T-cell (primary cell): ENCODE data around the gene XXYLT1. TPM values are rescaled to one million over a fixed set of nuclear protein-coding genes. Genes with fewer than 3 reads are reported as not detected.

Experiments used
- ATAC-seq, 4 experiments: fragments of 200-7000 bp in 3 of 4; fragments of 150-1000 bp in 1 of 4; cut with Tn5 transposase; replicated peaks in 1 of 4; 1 replicate in 3 of 4; 2 replicates in 1 of 4; pipeline ENCODE4 v1.10.0; 2021; ENCODE audit warnings: moderate library complexity in 3 of 4, mild to moderate bottlenecking in 2 of 4, moderate number of reproducible peaks in 1 of 4
- CTCF ChIA-PET, 2 donors: fragments of 300-600 bp; sonication (Branson Sonifier 250); formaldehyde crosslinking; loops; one replicate each; lab custom pipeline; 2022; ENCODE audit warnings: antibody characterized with exemption in 2 of 2; lab: Charles Lee
- POLR2A ChIA-PET, 2 donors: fragments of 300-600 bp; sonication (Branson Sonifier 250); formaldehyde crosslinking; loops; one replicate each; lab custom pipeline; 2022; ENCODE audit warnings: antibody characterized with exemption in 2 of 2; lab: Charles Lee
- DNase-seq, 35 experiments: peaks; one replicate each; pipeline versions ENCODE4 v3.0.0 to v3.0.0-alpha.2; 2013 to 2023
- H3K27ac ChIP-seq: one replicate; pipeline ENCODE4 v1.5.1; 2013; ENCODE audit warnings: low read length
- H3K27me3 ChIP-seq, 2 experiments: replicated peaks in 1 of 2; 1 replicate in 1 of 2; 2 replicates in 1 of 2; pipeline versions ENCODE4 v1.6.1 to v1.7.0; 2013; ENCODE audit warnings: low read length in 1 of 2, mixed read lengths in 1 of 2; ENCODE audit not compliant: control insufficient read depth in 2 of 2, insufficient read depth in 2 of 2; ENCODE audit errors: extremely low read depth in 1 of 2
- H3K36me3 ChIP-seq, 2 donors: 1 replicate in 1 of 2; 2 replicates in 1 of 2; pipeline versions ENCODE4 v1.6.1 to v1.7.0; 2013; ENCODE audit warnings: low read length in 1 of 2; ENCODE audit not compliant: control insufficient read depth in 2 of 2, insufficient read depth in 1 of 2; ENCODE audit errors: extremely low read depth in 1 of 2
- H3K4me1 ChIP-seq, 2 experiments: 1 replicate in 1 of 2; 2 replicates in 1 of 2; pipeline versions ENCODE4 v1.6.1 to v1.7.0; 2013; ENCODE audit warnings: low read length in 2 of 2, mixed read lengths in 1 of 2; ENCODE audit not compliant: insufficient read depth in 2 of 2, control insufficient read depth in 1 of 2; ENCODE audit errors: extremely low read depth in 1 of 2
- H3K4me3 ChIP-seq, 2 donors: 1 replicate in 1 of 2; 2 replicates in 1 of 2; pipeline versions ENCODE4 v1.5.1 to v1.7.0; 2013; ENCODE audit warnings: mild to moderate bottlenecking in 2 of 2, low read length in 1 of 2, moderate library complexity in 1 of 2; ENCODE audit not compliant: control insufficient read depth in 1 of 2; ENCODE audit errors: extremely low read depth in 1 of 2
- H3K9me3 ChIP-seq: 2 replicates; pipeline ENCODE4 v1.7.0; 2013
- H3K27ac Mint-ChIP-seq, 2 donors: one replicate each; pipeline ENCODE4 v1.8.0; 2020 to 2021; ENCODE audit warnings: mild to moderate bottlenecking in 2 of 2, mixed read lengths in 2 of 2
- H3K27me3 Mint-ChIP-seq, 2 donors: one replicate each; pipeline ENCODE4 v1.8.0; 2021 to 2022; ENCODE audit warnings: mixed read lengths in 2 of 2
- H3K36me3 Mint-ChIP-seq: one replicate; pipeline ENCODE4 v1.8.0; 2021; ENCODE audit warnings: mixed read lengths
- H3K4me1 Mint-ChIP-seq, 3 donors: one replicate each; pipeline ENCODE4 v1.8.0; 2020 to 2022; ENCODE audit warnings: mixed read lengths in 3 of 3, mild to moderate bottlenecking in 1 of 3
- H3K4me3 Mint-ChIP-seq, 3 donors: one replicate each; pipeline ENCODE4 v1.8.0; 2020 to 2022; ENCODE audit warnings: mild to moderate bottlenecking in 3 of 3, mixed read lengths in 3 of 3, moderate library complexity in 3 of 3
- H3K9me3 Mint-ChIP-seq, 3 donors: one replicate each; pipeline ENCODE4 v1.8.0; 2020 to 2022; ENCODE audit warnings: mixed read lengths in 3 of 3
- WGBS: methylation state at CpG from one replicate; pipeline ENCODE4 v1.1.5; 2013; ENCODE audit warnings: missing lambda C conversion rate; ENCODE audit not compliant: insufficient coverage; 5-methylcytosine and 5-hydroxymethylcytosine counted together
- total RNA-seq, 35 experiments: library from RNA in 6 of 35; stranded (reverse) in 6 of 35; fragments of 120-200 nt in 1 of 35; gene quantifications; one replicate each; pipeline versions ENCODE4 v1.2.1 to v1.2.4 and lab custom pipeline; 2013 to 2026

XXYLT1 gene
- total RNA-seq, 5 donors from 2014 or later (not counting 1 experiment from before 2014, with no cell fraction given), result 4.6 to 9.1 (median 5.7) TPM

GRCh38 chr3:195046441-195046840 lies 224.5 kb downstream of the XXYLT1 start:
- H3K4me3 ChIP-seq, result no peak overlapping the region
- H3K4me1 ChIP-seq, result no peaks in the 10 kb centered on the region
- Mint-ChIP-seq H3K4me1 (no peaks in the 10 kb centered on the region), H3K27me3 (peaks cover 0 to 4% of the 10 kb centered on the region in 2 donors), H3K36me3 (no peaks in the 10 kb centered on the region), H3K9me3 (no peaks in the 10 kb centered on the region), H3K27ac (no peak overlapping the region), H3K4me3 (no peak overlapping the region)
- H3K9me3 ChIP-seq, result no peaks in the 10 kb centered on the region
- no peaks in the 10 kb centered on the region for H3K36me3 ChIP-seq
- ChIA-PET POLR2A (no interaction called here), CTCF (no interaction called here)
- ATAC-seq (no peak), DNase-seq (no peak)
- no peak overlapping the region for H3K27ac ChIP-seq
- H3K27me3 ChIP-seq, result peaks cover 0 to 20% of the 10 kb centered on the region in 2 experiments
- WGBS, result 65% methylated on average over 5 of the region's 6 CpGs

- no peak overlapping the region for H3K4me3 Mint-ChIP-seq
- no peaks in the 10 kb centered on the region for H3K9me3 Mint-ChIP-seq
- Histone ChIP-seq H3K4me3 (no peak overlapping the region), H3K27ac (no peak overlapping the region), H3K4me1 (no peaks in the 10 kb centered on the region), H3K27me3 (peaks cover 0 to 26% of the 10 kb centered on the region in 2 experiments), H3K9me3 (no peaks in the 10 kb centered on the region), H3K36me3 (no peaks in the 10 kb centered on the region)
- H3K36me3 Mint-ChIP-seq, result no peaks in the 10 kb centered on the region
- POLR2A ChIA-PET, result no interaction called here
- WGBS, result 61% methylated on average over 7 of the region's 17 CpGs
- CTCF ChIA-PET, result interaction anchor here in 1 of 2 donors (0.7 kb wide), 1 partner anchor 125 kb away, joined by 6 read pairs; no protein-coding TSS in a partner anchor
- H3K27me3 Mint-ChIP-seq, result peaks cover 0 to 4% of the 10 kb centered on the region in 2 donors
- no peak overlapping the region for H3K27ac Mint-ChIP-seq
- H3K4me1 Mint-ChIP-seq, result no peaks in the 10 kb centered on the region
- DNase-seq (no peak), ATAC-seq (no peak)
Observed at GRCh38 chr3:195045481-195046210, 225.3 kb downstream of the XXYLT1 start.

GRCh38 chr3:195044411-195044810 lies 226.5 kb downstream of the XXYLT1 start:
- no peak overlapping the region for H3K4me3 ChIP-seq
- no peaks in the 10 kb centered on the region for H3K4me1 Mint-ChIP-seq
- H3K9me3 Mint-ChIP-seq, result no peaks in the 10 kb centered on the region
- no peak for DNase-seq
- ChIA-PET POLR2A (no interaction called here), CTCF (no interaction called here)
- 80% methylated on average over 6 of the region's 7 CpGs for WGBS
- no peak overlapping the region for H3K27ac Mint-ChIP-seq
- peaks cover 0 to 28% of the 10 kb centered on the region in 2 experiments for H3K27me3 ChIP-seq
- H3K4me3 Mint-ChIP-seq, result no peak overlapping the region
- ATAC-seq, result no peak
- H3K27me3 Mint-ChIP-seq, result peaks cover 1 to 6% of the 10 kb centered on the region in 2 donors
- H3K4me1 ChIP-seq, result no peaks in the 10 kb centered on the region
- no peak overlapping the region for H3K27ac ChIP-seq
- no peaks in the 10 kb centered on the region for H3K36me3 Mint-ChIP-seq
- no peaks in the 10 kb centered on the region for H3K9me3 ChIP-seq
- no peaks in the 10 kb centered on the region for H3K36me3 ChIP-seq

DNA sequence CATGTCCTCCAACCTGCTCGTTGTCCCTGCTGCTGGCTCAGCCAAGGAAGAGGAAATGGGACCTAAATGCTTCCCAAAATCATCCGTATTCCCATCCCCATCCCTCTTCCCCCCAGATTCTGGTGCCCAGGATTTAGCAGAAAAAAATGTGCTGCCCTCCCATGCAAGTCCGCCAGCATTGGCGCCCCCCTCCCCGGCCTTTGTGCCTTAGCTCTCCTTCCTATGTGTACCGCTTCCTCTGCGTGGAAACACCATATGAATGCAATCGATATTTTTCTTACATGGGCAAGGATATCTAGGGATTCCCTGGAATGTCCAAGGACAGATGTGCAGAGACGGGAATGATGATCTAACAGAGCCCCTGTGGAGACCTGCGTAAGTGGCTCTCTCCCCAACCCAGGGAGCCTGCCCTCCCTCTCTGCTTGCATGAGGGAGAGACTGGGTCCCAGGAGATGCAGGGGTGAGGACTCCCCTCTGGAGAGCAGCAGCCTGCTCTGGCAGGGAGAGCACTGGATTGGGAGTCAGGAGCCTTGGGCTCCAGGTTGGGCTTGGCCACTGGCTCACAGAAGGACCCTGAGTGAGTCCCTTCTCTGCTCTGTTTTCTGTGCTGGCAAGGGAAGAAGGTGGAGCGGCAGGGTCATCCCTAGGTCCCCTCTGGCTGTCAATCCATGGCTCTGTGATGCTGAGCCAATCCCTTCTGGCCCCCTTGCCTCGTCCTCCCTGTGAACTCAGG lies 227.2 kb downstream of the XXYLT1 start:
- Histone ChIP-seq H3K27me3 (peaks cover 0 to 34% of the 10 kb centered on the region in 2 experiments), H3K4me1 (no peaks in the 10 kb centered on the region), H3K9me3 (no peaks in the 10 kb centered on the region), H3K4me3 (no peak overlapping the region), H3K27ac (no peak overlapping the region), H3K36me3 (no peaks in the 10 kb centered on the region)
- H3K36me3 Mint-ChIP-seq, result no peaks in the 10 kb centered on the region
- no peak for ATAC-seq
- ChIA-PET CTCF (no interaction called here), POLR2A (no interaction called here)
- no peak overlapping the region for H3K4me3 Mint-ChIP-seq
- no peaks in the 10 kb centered on the region for H3K9me3 Mint-ChIP-seq
- H3K4me1 Mint-ChIP-seq, result no peaks in the 10 kb centered on the region
- peaks cover 4 to 9% of the 10 kb centered on the region in 2 donors for H3K27me3 Mint-ChIP-seq
- WGBS, result 55% methylated on average over 8 of the region's 12 CpGs
- H3K27ac Mint-ChIP-seq, result no peak overlapping the region
- DNase-seq, result no peak

DNA sequence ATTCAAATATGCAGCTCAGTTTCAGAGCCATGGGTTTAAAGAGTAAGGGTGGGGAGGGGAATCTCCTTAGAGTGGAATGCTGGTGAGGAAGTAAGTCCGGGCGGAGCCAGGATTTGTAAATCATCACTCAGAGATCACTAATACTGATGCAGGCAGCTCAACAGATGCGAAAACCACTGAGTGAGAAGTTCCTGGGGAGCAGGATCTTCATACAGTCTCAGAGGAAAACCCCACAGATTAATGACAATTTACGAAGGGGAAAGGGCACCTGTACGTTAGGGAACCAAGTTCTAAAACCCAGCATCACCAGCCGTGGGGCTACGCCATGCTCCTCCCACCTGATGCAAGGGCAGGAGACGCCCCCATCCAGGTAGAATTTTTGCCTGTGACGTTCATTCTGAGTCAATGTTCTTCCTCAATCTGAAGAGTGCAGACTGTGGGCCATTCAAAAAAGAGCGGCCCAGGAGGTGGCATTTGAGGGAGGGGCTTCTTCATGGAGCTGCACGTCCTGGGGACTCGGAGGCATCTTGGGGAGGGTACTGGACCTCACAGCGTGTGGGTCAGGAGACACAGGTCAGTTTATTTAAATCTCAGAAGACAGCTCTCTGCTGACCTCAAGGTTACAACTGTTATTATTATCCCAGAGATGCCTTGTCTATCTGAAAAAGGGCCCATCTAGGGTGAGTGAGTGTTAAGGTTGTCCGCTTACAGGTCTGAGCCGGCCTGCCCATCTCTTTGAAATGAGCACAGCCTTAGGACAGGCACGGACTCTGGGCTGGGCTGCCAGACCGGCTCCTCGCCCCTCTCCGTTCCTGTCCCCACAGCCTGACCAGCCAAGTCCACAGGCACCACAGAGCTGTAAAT lies 228.0 kb downstream of the XXYLT1 start:
- Histone ChIP-seq H3K9me3 (no peaks in the 10 kb centered on the region), H3K36me3 (no peaks in the 10 kb centered on the region), H3K4me1 (no peaks in the 10 kb centered on the region), H3K27me3 (peaks cover 0 to 34% of the 10 kb centered on the region in 2 experiments), H3K4me3 (no peak overlapping the region), H3K27ac (no peak overlapping the region)
- Mint-ChIP-seq H3K4me1 (no peaks in the 10 kb centered on the region), H3K4me3 (no peak overlapping the region), H3K27ac (no peak overlapping the region), H3K36me3 (no peaks in the 10 kb centered on the region), H3K9me3 (no peaks in the 10 kb centered on the region), H3K27me3 (peaks cover 4 to 9% of the 10 kb centered on the region in 2 donors)
- DNase-seq (no peak), ATAC-seq (no peak)
- POLR2A ChIA-PET, result no interaction called here
- CTCF ChIA-PET, result interaction anchor here in 1 of 2 donors (0.6 kb wide), 1 partner anchor 71 kb away, joined by 6 read pairs; no protein-coding TSS in a partner anchor
- 68% methylated on average over 15 of the region's 19 CpGs for WGBS
